ENCODE results near the gene ALOX5.

GRCh38 chr10:45471059-45471458 is 97.0 kb downstream of the ALOX5 start:
- TF ChIP-seq POLR2AphosphoS5 (IDR thresholded peaks at IDR 0.05): no peak
- no peak for TF ChIP-seq EP300 (IDR thresholded peaks at IDR 0.05)
- TF ChIP-seq CTCF (IDR thresholded peaks at IDR 0.05): no peak
